CD14-positive monocyte (primary cell): Measurements from ENCODE around the gene RBM45. TPM values are rescaled to one million over a fixed set of nuclear protein-coding genes. Genes with fewer than 3 reads are reported as not detected.

Source experiments
- DNase-seq, 3 donors: peaks; one replicate each; pipeline ENCODE4 v3.0.0-alpha.2; 2011 to 2022
- H2AFZ ChIP-seq: 2 replicates; pipeline ENCODE4 v1.6.0; 2012; ENCODE audit warnings: mild to moderate bottlenecking, low read depth, low read length, inconsistent platforms; ENCODE audit not compliant: insufficient read depth, poor library complexity, severe bottlenecking
- H3K27ac ChIP-seq, 2 donors: 1 replicate in 1 of 2; 2 replicates in 1 of 2; pipeline ENCODE4 v1.5.1; 2012 to 2013; ENCODE audit warnings: low read length in 2 of 2, control low read depth in 1 of 2, inconsistent platforms in 1 of 2, low read depth in 1 of 2, mild to moderate bottlenecking in 1 of 2
- H3K27me3 ChIP-seq, 2 donors: one replicate each; pipeline versions ENCODE4 v1.6.0 to v1.6.1; 2011 to 2013; ENCODE audit warnings: low read length in 2 of 2; ENCODE audit not compliant: control insufficient read depth in 2 of 2, insufficient read depth in 2 of 2
- H3K36me3 ChIP-seq, 2 donors: replicated peaks in 1 of 2; 1 replicate in 1 of 2; 2 replicates in 1 of 2; pipeline versions ENCODE4 v1.5.1 to v1.6.1; 2012 to 2013; ENCODE audit warnings: low read length in 2 of 2, control low read depth in 1 of 2, inconsistent platforms in 1 of 2, mild to moderate bottlenecking in 1 of 2; ENCODE audit not compliant: insufficient read depth in 2 of 2, control insufficient read depth in 1 of 2
- H3K4me1 ChIP-seq, 2 donors: 1 replicate in 1 of 2; 2 replicates in 1 of 2; pipeline versions ENCODE4 v1.5.1 to v1.6.1; 2012 to 2013; ENCODE audit warnings: low read length in 2 of 2, control low read depth in 1 of 2, inconsistent platforms in 1 of 2, mild to moderate bottlenecking in 1 of 2, moderate library complexity in 1 of 2; ENCODE audit not compliant: insufficient read depth in 2 of 2, control insufficient read depth in 1 of 2
- H3K4me2 ChIP-seq: replicated peaks from 2 replicates; pipeline ENCODE3; 2012; ENCODE audit warnings: low read length, moderate library complexity, mild to moderate bottlenecking; ENCODE audit not compliant: poor library complexity, severe bottlenecking; ENCODE audit errors: extremely low read depth
- H3K4me3 ChIP-seq, 3 experiments: fragments of 200-600 bp in 1 of 3; sonication (generic) in 1 of 3; replicated peaks in 1 of 3; 1 replicate in 2 of 3; 2 replicates in 1 of 3; pipeline ENCODE4 v1.5.1; 2011 to 2013; ENCODE audit warnings: low read length in 3 of 3, mild to moderate bottlenecking in 3 of 3, control low read depth in 2 of 3, low read depth in 2 of 3, inconsistent platforms in 1 of 3, moderate library complexity in 1 of 3
- H3K79me2 ChIP-seq: 2 replicates; pipeline ENCODE4 v1.6.0; 2012; ENCODE audit warnings: mild to moderate bottlenecking, control low read depth, inconsistent platforms, low read length, moderate library complexity; ENCODE audit not compliant: insufficient read depth
- H3K9ac ChIP-seq: 2 replicates; pipeline ENCODE4 v1.6.0; 2017; ENCODE audit warnings: low read length, mild to moderate bottlenecking; ENCODE audit not compliant: insufficient read depth, poor library complexity, severe bottlenecking
- H3K9me3 ChIP-seq, 2 donors: replicated peaks in 1 of 2; 1 replicate in 1 of 2; 2 replicates in 1 of 2; pipeline versions ENCODE4 v1.5.1 to v1.6.1; 2012 to 2013; ENCODE audit warnings: low read length in 2 of 2, control low read depth in 1 of 2; ENCODE audit not compliant: control insufficient read depth in 1 of 2, insufficient read depth in 1 of 2
- H4K20me1 ChIP-seq: 2 replicates; pipeline ENCODE4 v1.6.0; 2012; ENCODE audit warnings: mild to moderate bottlenecking, low read length, control low read depth, moderate library complexity; ENCODE audit not compliant: insufficient read depth
- H3K27ac Mint-ChIP-seq, 7 donors: one replicate each; pipeline ENCODE4 v1.8.0; 2020; ENCODE audit warnings: mild to moderate bottlenecking in 7 of 7, mixed read lengths in 7 of 7, moderate library complexity in 6 of 7, inconsistent platforms in 2 of 7
- H3K27me3 Mint-ChIP-seq, 3 donors: one replicate each; pipeline ENCODE4 v1.8.0; 2021 to 2022; ENCODE audit warnings: low read depth in 3 of 3, mild to moderate bottlenecking in 3 of 3, mixed read lengths in 3 of 3, moderate library complexity in 3 of 3, inconsistent platforms in 1 of 3
- H3K36me3 Mint-ChIP-seq, 2 donors: one replicate each; pipeline ENCODE4 v1.8.0; 2020; ENCODE audit warnings: mixed read lengths in 2 of 2, inconsistent platforms in 1 of 2, mild to moderate bottlenecking in 1 of 2
- H3K4me1 Mint-ChIP-seq: one replicate; pipeline ENCODE4 v1.8.0; 2020; ENCODE audit warnings: mild to moderate bottlenecking, mixed read lengths
- H3K4me3 Mint-ChIP-seq, 2 donors: one replicate each; pipeline ENCODE4 v1.8.0; 2020; ENCODE audit warnings: mild to moderate bottlenecking in 2 of 2, mixed read lengths in 2 of 2, moderate library complexity in 1 of 2
- H3K9me3 Mint-ChIP-seq, 7 donors: one replicate each; pipeline ENCODE4 v1.8.0; 2020 to 2022; ENCODE audit warnings: mixed read lengths in 7 of 7, mild to moderate bottlenecking in 6 of 7, moderate library complexity in 6 of 7, inconsistent platforms in 2 of 7
- CTCF ChIP-seq: fragments of 200-600 bp; IDR thresholded peaks from one replicate; pipeline ENCODE4 v1.8.0; 2022; ENCODE audit warnings: antibody characterized with exemption, mild to moderate bottlenecking
- WGBS: methylation state at CpG from one replicate; pipeline ENCODE4 v1.1.5; 2013; ENCODE audit warnings: missing lambda C conversion rate; ENCODE audit not compliant: insufficient coverage; 5-methylcytosine and 5-hydroxymethylcytosine counted together
- intact Hi-C, 2 donors: fragments of 100-400 bp; cut with micrococcal nuclease; formaldehyde crosslinking; loops; one replicate each; pipeline versions ENCODE4 v1.15.0 to v1.15.1; 2023
- polyA plus RNA-seq, 3 donors: library from polyadenylated mRNA; depleted of rRNA in 1 of 3; unstranded in 2 of 3; stranded (reverse) in 1 of 3; fragments of 300-500 nt in 2 of 3; fragments of >200 nt in 1 of 3; fragmentation: Illumina TruSeq in 2 of 3; gene quantifications; 1 replicate in 2 of 3; 2 replicates in 1 of 3; pipeline ENCODE4 v1.2.3, GENCODE V29; 2012 to 2021

RBM45 gene
- polyA plus RNA-seq, 3 donors: 5.7 to 6.6 (median 5.9) TPM

GRCh38 chr2:178066324-178066723, 45.9 kb upstream of the RBM45 start:
- no CpG with 5 or more reads among the region's 3 CpGs for WGBS
- Histone ChIP-seq H3K79me2 (no peaks in the 10 kb centered on the region), H3K27me3 (peaks cover under 1 to 3% of the 10 kb centered on the region in 2 donors), H3K9ac (no peak overlapping the region), H2AFZ (no peak overlapping the region), H3K4me2 (no peak overlapping the region), H3K36me3 (no peaks in the 10 kb centered on the region), H3K4me3 (no peak overlapping the region), H3K9me3 (no peaks in the 10 kb centered on the region), H4K20me1 (no peaks in the 10 kb centered on the region), H3K27ac (no peak overlapping the region), H3K4me1 (no peaks in the 10 kb centered on the region)
- Mint-ChIP-seq H3K27ac (no peak overlapping the region), H3K9me3 (no peaks in the 10 kb centered on the region), H3K4me3 (peak overlapping the region in 1 of 2 donors; percentile 14), H3K4me1 (no peaks in the 10 kb centered on the region), H3K36me3 (no peaks in the 10 kb centered on the region), H3K27me3 (peaks cover 5 to 15% (median 7%) of the 10 kb centered on the region in 3 donors)
- no peak for TF ChIP-seq CTCF
- DNase-seq: no peak
- intact Hi-C loops: no loop called here

GRCh38 chr2:178066890-178067669, 45.2 kb upstream of the RBM45 start:
- no peak overlapping the region for H3K9ac ChIP-seq
- no peak overlapping the region for H3K4me2 ChIP-seq
- Mint-ChIP-seq H3K36me3 (no peaks in the 10 kb centered on the region), H3K27me3 (peaks cover 8 to 20% (median 14%) of the 10 kb centered on the region in 3 donors), H3K4me1 (peaks cover under 1% of the 10 kb centered on the region), H3K27ac (no peak overlapping the region), H3K9me3 (no peaks in the 10 kb centered on the region), H3K4me3 (no peak overlapping the region)
- peaks cover 2 to 7% of the 10 kb centered on the region in 2 donors for H3K27me3 ChIP-seq
- no peaks in the 10 kb centered on the region for H4K20me1 ChIP-seq
- no peak overlapping the region for H3K27ac ChIP-seq
- no peak for DNase-seq
- no peaks in the 10 kb centered on the region for H3K9me3 ChIP-seq
- H3K4me3 ChIP-seq: no peak overlapping the region
- peaks cover under 1% of the 10 kb centered on the region in 2 donors for H3K4me1 ChIP-seq
- intact Hi-C loops: no loop called here
- no peaks in the 10 kb centered on the region for H3K79me2 ChIP-seq
- H3K36me3 ChIP-seq: no peaks in the 10 kb centered on the region
- WGBS: no CpG with 5 or more reads among the region's 1 CpG
- no peak overlapping the region for H2AFZ ChIP-seq
- no peak for TF ChIP-seq CTCF
